Activated B cell treated with CpG ODN at 0.5 μM for 24 hours (primary cell): ENCODE results near the gene CDC14B. TPM values are rescaled to one million over a fixed set of nuclear protein-coding genes. Genes with fewer than 3 reads are reported as not detected.

Experiments
- ATAC-seq: fragments of 200-7000 bp; cut with Tn5 transposase; one replicate; pipeline ENCODE4 v1.10.0; 2021; ENCODE audit warnings: low read depth, mild to moderate bottlenecking, moderate library complexity
- CTCF ChIA-PET: fragments of 350-600 bp; sonication (Branson Sonifier 250); formaldehyde crosslinking; loops from one replicate; lab custom pipeline; 2021; ENCODE audit warnings: antibody characterized with exemption; lab: Charles Lee
- POLR2A ChIA-PET: fragments of 350-600 bp; sonication (Branson Sonifier 250); formaldehyde crosslinking; loops from one replicate; lab custom pipeline; 2021; ENCODE audit warnings: antibody characterized with exemption; lab: Charles Lee
- DNase-seq: peaks from one replicate; pipeline ENCODE4 v3.0.0; 2022
- H3K27ac Mint-ChIP-seq: one replicate; pipeline ENCODE4 v1.8.0; 2020; ENCODE audit warnings: mixed read lengths
- H3K27me3 Mint-ChIP-seq: one replicate; pipeline ENCODE4 v1.8.0; 2021; ENCODE audit warnings: mixed read lengths
- H3K36me3 Mint-ChIP-seq: one replicate; pipeline ENCODE4 v1.8.0; 2021; ENCODE audit warnings: low read depth, mixed read lengths
- H3K4me1 Mint-ChIP-seq: one replicate; pipeline ENCODE4 v1.8.0; 2021; ENCODE audit warnings: mixed read lengths
- H3K4me3 Mint-ChIP-seq: one replicate; pipeline ENCODE4 v1.8.0; 2020; ENCODE audit warnings: mild to moderate bottlenecking, mixed read lengths
- H3K9me3 Mint-ChIP-seq: one replicate; pipeline ENCODE4 v1.8.0; 2020; ENCODE audit warnings: mixed read lengths
- intact Hi-C: fragments of 100-400 bp; cut with micrococcal nuclease; formaldehyde crosslinking; loops from one replicate; pipeline ENCODE4 v1.15.1; 2024
- total RNA-seq: library from RNA; stranded (reverse); gene quantifications from 2 replicates; pipeline ENCODE4 v1.2.3, GENCODE V29; 2022
- TF ChIP-seq, protein P1 (sequence below): fragments of 200-600 bp; IDR thresholded peaks from one replicate; pipeline ENCODE4 v1.8.0; 2022; ENCODE audit warnings: antibody characterized with exemption, mild to moderate bottlenecking

Gene CDC14B
- total RNA-seq, 1 donor from 2014 or later: 2.5 TPM

- Mint-ChIP-seq H3K4me1 (no peaks in the 10 kb centered on the region), H3K27me3 (no peaks in the 10 kb centered on the region), H3K36me3 (peaks cover 24% of the 10 kb centered on the region), H3K27ac (peak overlapping the region; percentile 9), H3K4me3 (no peak overlapping the region), H3K9me3 (no peaks in the 10 kb centered on the region)
- DNase-seq (no peak), ATAC-seq (no peak)
- CTCF ChIA-PET: no interaction called here
- intact Hi-C loops: no loop called here
- TF ChIP-seq, protein P1, sequence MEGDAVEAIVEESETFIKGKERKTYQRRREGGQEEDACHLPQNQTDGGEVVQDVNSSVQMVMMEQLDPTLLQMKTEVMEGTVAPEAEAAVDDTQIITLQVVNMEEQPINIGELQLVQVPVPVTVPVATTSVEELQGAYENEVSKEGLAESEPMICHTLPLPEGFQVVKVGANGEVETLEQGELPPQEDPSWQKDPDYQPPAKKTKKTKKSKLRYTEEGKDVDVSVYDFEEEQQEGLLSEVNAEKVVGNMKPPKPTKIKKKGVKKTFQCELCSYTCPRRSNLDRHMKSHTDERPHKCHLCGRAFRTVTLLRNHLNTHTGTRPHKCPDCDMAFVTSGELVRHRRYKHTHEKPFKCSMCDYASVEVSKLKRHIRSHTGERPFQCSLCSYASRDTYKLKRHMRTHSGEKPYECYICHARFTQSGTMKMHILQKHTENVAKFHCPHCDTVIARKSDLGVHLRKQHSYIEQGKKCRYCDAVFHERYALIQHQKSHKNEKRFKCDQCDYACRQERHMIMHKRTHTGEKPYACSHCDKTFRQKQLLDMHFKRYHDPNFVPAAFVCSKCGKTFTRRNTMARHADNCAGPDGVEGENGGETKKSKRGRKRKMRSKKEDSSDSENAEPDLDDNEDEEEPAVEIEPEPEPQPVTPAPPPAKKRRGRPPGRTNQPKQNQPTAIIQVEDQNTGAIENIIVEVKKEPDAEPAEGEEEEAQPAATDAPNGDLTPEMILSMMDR: no peak
- POLR2A ChIA-PET: no interaction called here
These were observed 125.9 kb downstream of the CDC14B start for GRCh38 chr9:96493757-96494156.

GRCh38 chr9:96492993-96493531 is 126.6 kb downstream of the CDC14B start:
- intact Hi-C loops: no loop called here
- ChIA-PET POLR2A (no interaction called here), CTCF (no interaction called here)
- H3K4me1 Mint-ChIP-seq: no peaks in the 10 kb centered on the region
- H3K9me3 Mint-ChIP-seq: no peaks in the 10 kb centered on the region
- TF ChIP-seq, protein P1: no peak
- ATAC-seq: no peak
- no peak overlapping the region for H3K4me3 Mint-ChIP-seq
- peaks cover 31% of the 10 kb centered on the region for H3K36me3 Mint-ChIP-seq
- no peak overlapping the region for H3K27ac Mint-ChIP-seq
- DNase-seq: no peak
- no peaks in the 10 kb centered on the region for H3K27me3 Mint-ChIP-seq

- intact Hi-C loops: no loop called here
- Mint-ChIP-seq H3K27ac (no peak overlapping the region), H3K9me3 (no peaks in the 10 kb centered on the region), H3K4me3 (no peak overlapping the region), H3K4me1 (no peaks in the 10 kb centered on the region), H3K27me3 (no peaks in the 10 kb centered on the region), H3K36me3 (peaks cover 34% of the 10 kb centered on the region)
- ATAC-seq (no peak), DNase-seq (no peak)
- TF ChIP-seq, protein P1: no peak
- ChIA-PET CTCF (no interaction called here), POLR2A (no interaction called here)
These were observed 127.6 kb downstream of the CDC14B start for GRCh38 chr9:96491880-96492525.

- CTCF ChIA-PET: no interaction called here
- intact Hi-C loops: no loop called here
- TF ChIP-seq, protein P1: no peak
- DNase-seq (no peak), ATAC-seq (no peak)
- Mint-ChIP-seq H3K9me3 (no peaks in the 10 kb centered on the region), H3K27me3 (no peaks in the 10 kb centered on the region), H3K4me1 (no peaks in the 10 kb centered on the region), H3K27ac (no peak overlapping the region), H3K36me3 (peaks cover 37% of the 10 kb centered on the region), H3K4me3 (no peak overlapping the region)
- POLR2A ChIA-PET: no interaction called here
These were observed 128.4 kb downstream of the CDC14B start for GRCh38 chr9:96491079-96491879.

DNA sequence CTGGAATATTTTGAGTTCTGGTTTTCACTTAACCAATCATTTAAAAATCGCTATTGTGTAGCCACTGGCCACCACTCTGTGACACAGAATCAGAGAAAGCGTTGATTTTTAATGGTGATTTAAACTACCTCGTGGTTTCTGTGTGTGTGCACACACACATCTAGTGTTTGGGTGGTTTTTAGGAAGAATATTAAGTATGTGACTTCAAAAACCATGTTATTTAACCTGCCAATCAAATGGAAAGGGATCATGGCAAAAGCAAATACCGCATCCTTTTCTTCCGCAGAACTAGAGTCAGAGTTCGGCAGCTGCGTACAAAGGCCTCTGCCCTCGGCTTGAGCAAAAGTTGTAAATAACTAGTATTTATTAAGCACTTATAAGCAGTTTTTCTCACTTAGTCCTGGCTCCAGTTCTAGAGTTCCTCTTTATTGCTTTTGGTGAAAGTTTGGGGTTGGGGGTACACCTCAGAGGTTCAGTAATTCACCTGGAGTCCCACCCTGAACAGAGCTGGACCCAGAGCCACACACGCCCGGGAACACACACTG is 129.0 kb downstream of the CDC14B start:
- ATAC-seq: no peak
- H3K4me3 Mint-ChIP-seq: no peak overlapping the region
- ChIA-PET CTCF (no interaction called here), POLR2A (no interaction called here)
- DNase-seq: no peak
- no peaks in the 10 kb centered on the region for H3K9me3 Mint-ChIP-seq
- H3K4me1 Mint-ChIP-seq: peaks cover 2% of the 10 kb centered on the region
- intact Hi-C loops: no loop called here
- H3K27ac Mint-ChIP-seq: no peak overlapping the region
- H3K36me3 Mint-ChIP-seq: peaks cover 41% of the 10 kb centered on the region
- H3K27me3 Mint-ChIP-seq: no peaks in the 10 kb centered on the region
- TF ChIP-seq, protein P1: no peak
